ENCODE results near the gene RNF181.

Gene RNF181

DNA sequence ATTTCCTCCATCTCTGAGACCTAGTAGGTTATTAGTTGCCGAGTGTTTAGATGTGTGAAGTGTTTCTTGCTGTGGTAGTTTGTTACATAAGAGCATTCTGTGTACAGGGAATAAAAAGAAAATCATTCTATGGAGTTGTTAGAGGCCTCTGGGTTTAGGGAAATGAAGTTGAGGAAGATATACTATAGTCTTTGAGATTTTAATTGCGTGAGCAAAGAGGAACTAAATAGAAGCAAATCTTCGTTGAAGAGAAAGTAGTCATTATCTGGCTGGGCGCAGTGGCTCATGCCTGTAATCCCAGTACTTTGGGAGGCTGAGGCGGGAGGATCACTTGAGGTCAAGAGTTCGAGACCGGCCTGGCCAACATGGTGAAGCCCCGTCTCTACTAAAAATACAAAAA is 39.5 kb downstream of the RNF181 start:
- TF ChIP-seq, protein P1, sequence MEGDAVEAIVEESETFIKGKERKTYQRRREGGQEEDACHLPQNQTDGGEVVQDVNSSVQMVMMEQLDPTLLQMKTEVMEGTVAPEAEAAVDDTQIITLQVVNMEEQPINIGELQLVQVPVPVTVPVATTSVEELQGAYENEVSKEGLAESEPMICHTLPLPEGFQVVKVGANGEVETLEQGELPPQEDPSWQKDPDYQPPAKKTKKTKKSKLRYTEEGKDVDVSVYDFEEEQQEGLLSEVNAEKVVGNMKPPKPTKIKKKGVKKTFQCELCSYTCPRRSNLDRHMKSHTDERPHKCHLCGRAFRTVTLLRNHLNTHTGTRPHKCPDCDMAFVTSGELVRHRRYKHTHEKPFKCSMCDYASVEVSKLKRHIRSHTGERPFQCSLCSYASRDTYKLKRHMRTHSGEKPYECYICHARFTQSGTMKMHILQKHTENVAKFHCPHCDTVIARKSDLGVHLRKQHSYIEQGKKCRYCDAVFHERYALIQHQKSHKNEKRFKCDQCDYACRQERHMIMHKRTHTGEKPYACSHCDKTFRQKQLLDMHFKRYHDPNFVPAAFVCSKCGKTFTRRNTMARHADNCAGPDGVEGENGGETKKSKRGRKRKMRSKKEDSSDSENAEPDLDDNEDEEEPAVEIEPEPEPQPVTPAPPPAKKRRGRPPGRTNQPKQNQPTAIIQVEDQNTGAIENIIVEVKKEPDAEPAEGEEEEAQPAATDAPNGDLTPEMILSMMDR (IDR thresholded peaks at IDR 0.05; ENCODE audit: control insufficient read depth, insufficient read depth, low read depth, low read length, missing control alignments): no peak
- no peak overlapping the region for H3K4me3 ChIP-seq (ENCODE audit: control insufficient read depth, low read depth, low read length)
- DNase-seq (ENCODE audit: low read depth): no peak

GRCh38 chr2:85635636-85636035 is 40.1 kb downstream of the RNF181 start:
- TF ChIP-seq, protein P1 (IDR thresholded peaks at IDR 0.05; ENCODE audit: control insufficient read depth, insufficient read depth, low read depth, low read length, missing control alignments): no peak
- DNase-seq (ENCODE audit: low read depth): no peak
- H3K4me3 ChIP-seq (ENCODE audit: control insufficient read depth, low read depth, low read length): no peak overlapping the region

GRCh38 chr2:85642725-85643124 is 47.2 kb downstream of the RNF181 start:
- no peak for DNase-seq (ENCODE audit: low read depth)
- no peak overlapping the region for H3K4me3 ChIP-seq (ENCODE audit: control insufficient read depth, low read depth, low read length)
- TF ChIP-seq, protein P1 (IDR thresholded peaks at IDR 0.05; ENCODE audit: control insufficient read depth, insufficient read depth, low read depth, low read length, missing control alignments): no peak

DNA sequence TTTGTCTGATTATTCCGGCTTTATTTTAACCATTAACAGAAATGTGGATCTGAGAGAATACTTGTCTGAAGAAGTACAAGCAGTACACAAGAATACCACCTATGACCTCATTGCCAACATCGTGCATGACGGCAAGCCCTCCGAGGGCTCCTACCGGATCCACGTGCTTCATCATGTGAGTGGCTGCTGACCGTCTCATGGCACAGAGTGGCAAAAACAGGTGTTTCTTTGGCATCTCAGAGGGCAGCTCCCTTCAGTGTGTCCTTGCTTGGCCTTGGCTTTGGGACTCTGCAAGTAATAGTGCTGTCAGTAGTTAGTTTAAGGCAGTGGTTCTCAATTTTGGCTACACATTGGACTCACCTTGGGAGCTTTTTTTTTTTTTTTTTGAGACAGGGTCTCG is 49.4 kb downstream of the RNF181 start:
- DNase-seq (ENCODE audit: low read depth): no peak
- H3K4me3 ChIP-seq (ENCODE audit: control insufficient read depth, low read depth, low read length): no peak overlapping the region
- TF ChIP-seq, protein P1 (IDR thresholded peaks at IDR 0.05; ENCODE audit: control insufficient read depth, insufficient read depth, low read depth, low read length, missing control alignments): no peak

GRCh38 chr2:85646166-85646565 is 50.6 kb downstream of the RNF181 start:
- no peak overlapping the region for H3K4me3 ChIP-seq (ENCODE audit: control insufficient read depth, low read depth, low read length)
- TF ChIP-seq, protein P1 (IDR thresholded peaks at IDR 0.05; ENCODE audit: control insufficient read depth, insufficient read depth, low read depth, low read length, missing control alignments): no peak

More at GRCh38 chr2:85646166-85646565, 50.6 kb downstream of the RNF181 start:
- no peak for DNase-seq (ENCODE audit: low read depth)
